ENCODE measurements around the gene ITPA.
"Not testable (repeated sequence)": the region's sequence is repeated elsewhere in the genome, so short reads cannot be mapped to it uniquely, and the experiment has no call there.

The ITPA gene

DNA sequence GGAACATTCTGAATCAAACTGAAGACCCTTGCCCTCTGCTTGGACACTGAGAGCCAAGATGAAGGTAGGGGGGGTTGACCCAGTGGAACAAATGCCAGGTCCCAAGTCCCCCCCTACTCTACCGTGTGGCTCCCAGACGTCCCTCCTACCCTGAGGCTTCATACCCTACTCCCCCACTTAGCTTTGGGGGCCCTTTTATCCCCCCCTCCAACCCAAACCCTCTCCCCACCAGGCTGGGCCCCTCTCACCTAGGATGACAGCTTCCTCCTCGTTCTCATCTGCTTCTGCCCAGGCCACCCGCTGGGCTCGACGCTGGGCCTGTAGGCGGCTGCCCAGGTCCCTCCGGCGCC, 6.4 kb upstream of the ITPA start:
- no peak for DNase-seq

DNA sequence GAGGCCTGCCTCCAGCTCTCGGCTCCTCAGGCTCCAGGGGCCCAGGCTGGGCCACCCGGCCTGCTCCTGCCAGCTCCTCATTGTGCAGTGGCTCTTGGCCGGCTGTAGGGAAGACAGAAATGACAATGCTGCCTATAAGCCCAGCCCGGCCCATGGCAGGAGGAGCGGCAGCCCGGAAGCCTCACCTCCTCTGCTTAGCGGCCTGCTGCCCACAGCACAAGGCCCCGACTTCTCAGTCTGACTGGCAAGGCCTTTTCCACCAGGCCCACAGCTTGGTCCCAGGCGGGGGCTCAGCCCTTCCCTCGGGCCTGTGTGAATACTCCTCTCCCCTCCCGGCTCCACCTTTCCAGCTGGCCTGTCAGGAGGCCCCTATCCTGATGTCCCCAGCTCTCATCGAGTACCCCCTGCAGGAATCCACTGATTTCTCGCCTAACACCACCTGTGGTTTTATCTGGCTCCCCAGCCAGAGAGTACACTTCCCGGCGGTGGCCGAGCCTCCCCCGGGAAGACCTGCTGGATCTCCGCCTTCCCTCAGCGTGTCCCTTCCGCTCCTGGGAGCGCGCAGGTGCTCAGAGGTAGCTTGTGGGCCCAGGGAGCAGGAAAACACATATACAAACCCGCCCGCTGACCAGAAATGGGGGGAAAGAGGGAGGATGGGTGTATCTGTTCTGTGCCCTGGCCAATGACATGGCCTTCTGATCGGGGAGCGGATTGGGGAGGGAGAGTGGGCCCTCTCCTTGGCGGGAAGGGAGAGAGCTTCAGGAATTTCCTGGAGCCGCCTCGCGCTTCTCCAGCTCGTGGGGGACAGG, 5.8 kb upstream of the ITPA start:
- peak in 1 of 2 experiments; percentile 21 for DNase-seq

DNA sequence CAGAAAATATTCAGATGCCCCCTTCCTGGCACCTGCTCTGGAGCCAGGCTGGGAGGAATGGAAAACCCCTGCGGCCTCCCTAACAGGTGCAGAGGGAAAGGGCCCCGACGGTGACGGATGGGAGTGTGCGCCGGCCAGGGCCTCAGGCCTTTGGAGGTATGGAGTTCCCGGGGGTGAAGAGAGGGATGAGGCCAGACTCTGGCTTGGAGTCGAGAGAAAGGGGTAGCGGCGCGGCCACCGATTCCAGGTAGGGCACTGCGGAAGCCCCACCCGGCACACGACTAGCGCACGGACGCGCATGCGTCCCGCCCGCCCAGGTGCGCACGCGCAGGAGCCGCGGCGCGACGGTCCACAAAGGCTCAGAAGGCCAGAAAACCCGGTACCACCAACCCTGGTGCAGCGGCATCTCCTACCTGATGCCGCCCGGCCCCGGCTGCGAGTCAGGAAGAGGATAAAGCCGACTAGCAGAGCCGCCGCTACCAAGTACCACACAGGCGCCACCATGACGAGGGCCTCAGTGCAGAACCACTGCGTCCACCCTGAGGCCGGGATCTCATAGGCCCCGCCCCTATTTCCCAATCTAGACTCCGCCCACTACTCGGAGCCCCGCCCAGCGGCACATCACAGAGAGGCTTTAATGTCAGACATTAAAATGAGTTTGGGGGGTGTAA, 5.0 kb upstream of the ITPA start, which contains the start of gene DDRGK1:
Gene DDRGK1 (minus strand): TSS at position 559 of the 671 bp plus-strand sequence. CDS start 55 bp downstream, at position 504.
- DNase-seq: peak; percentile 86 to 90

DNA sequence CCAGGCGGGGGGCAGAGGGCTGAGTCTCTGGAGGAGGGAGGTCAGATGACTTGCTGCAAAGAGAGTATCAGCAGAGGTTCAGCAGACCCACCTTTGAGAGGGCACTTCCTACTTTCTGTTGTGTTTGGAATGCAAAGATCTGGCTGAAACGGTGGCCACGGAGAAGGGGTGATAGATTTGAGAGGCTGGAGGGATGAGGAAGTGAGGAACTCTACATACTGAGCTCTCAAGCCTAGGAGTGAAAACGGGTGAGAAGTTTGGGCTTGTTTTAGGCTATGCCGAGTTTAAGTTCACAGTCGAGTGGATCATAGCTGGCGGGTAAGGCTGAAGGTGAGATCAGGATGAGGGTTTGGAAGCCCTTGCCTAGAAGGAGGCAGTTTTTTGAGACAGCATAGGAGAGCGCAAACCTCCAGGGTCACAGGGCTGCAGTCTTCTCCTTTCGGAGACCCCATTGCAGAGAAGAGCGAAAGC, 477 bp upstream of the ITPA start:
- no peak for DNase-seq

DNA sequence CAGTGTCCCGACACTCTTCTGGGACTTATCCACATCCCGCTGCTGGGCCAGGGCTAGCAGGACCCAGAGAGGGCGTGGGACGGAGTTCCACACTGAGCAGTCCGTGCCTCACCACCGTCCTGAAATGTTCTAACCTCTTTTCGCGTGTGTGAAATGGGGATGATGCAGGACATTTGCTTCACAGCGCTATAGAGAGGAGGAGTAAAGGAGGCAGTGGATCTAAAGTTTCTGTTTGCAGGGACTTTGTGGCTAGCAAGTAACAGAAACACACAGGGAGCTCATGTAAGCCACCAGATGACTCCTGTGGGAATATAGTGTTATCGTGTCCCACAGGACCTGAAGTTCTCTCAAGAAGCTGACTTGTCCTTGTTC, 634 bp downstream of the ITPA start:
- no peak for DNase-seq

DNA sequence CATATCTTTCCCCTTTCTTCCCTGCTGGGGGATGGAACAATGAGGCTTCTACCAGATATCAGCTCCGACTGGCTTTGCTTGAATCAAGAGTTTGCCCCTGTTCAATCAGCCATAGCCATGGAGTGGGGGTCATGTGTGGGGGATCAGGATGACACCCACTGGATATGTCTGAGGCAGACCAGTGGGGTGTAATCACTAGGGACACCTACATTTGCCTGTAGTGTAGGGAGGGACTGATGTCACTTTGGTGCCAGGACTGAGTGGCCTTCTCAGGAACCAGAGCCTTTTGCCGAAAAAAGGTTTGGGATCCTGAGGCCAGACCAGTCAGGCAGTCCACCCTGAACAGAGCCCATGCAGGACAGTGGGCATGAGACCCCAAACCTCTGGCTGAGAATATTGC, 1.0 kb downstream of the ITPA start:
- no peak for DNase-seq

DNA sequence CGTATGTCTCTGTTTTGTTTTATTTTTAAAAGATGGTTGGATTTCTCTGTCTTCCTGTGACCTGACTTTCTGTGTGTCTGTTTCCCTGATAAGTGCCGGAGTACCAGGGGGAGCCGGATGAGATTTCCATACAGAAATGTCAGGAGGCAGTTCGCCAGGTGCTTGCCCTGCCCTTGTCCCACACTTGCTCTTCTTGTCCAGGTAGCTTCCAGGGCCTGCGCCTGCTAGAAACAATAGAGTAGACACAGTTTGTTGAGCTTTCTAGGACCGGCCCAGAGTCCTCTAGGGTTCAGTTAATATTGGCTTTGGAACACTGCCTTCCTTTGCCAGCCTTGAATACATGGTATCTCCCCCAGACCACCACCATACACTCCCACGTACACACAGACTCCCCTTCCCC, 3.9 kb downstream of the ITPA start:
- DNase-seq: no peak

DNA sequence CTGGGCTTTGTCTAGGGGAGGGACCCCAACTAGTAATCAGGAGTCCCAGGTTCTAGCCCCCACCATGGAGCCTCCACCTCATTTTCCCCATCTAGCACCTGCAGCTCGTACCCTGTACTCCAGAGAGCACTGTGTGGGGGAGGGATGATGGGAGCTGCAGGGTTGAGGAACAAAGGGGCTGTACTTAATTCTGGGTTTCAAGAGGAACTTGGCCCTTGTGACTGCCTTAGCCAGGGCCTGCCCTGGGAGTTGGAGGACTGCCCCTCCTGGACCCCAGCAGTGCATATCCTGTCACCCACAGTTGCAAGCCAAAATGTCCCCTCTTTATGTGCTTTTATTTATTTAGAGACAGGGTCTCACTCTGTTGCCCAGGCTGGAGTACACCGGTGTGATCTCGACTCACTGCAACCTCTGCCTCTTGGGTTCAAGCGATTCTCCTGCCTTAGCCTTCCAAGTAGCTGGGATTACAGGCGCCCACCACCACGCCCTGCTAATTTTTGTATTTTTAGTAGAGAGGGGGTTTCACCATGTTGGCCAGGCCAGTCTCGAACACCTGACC, 6.1 kb downstream of the ITPA start:
- DNase-seq: not testable (repeated sequence)

DNA sequence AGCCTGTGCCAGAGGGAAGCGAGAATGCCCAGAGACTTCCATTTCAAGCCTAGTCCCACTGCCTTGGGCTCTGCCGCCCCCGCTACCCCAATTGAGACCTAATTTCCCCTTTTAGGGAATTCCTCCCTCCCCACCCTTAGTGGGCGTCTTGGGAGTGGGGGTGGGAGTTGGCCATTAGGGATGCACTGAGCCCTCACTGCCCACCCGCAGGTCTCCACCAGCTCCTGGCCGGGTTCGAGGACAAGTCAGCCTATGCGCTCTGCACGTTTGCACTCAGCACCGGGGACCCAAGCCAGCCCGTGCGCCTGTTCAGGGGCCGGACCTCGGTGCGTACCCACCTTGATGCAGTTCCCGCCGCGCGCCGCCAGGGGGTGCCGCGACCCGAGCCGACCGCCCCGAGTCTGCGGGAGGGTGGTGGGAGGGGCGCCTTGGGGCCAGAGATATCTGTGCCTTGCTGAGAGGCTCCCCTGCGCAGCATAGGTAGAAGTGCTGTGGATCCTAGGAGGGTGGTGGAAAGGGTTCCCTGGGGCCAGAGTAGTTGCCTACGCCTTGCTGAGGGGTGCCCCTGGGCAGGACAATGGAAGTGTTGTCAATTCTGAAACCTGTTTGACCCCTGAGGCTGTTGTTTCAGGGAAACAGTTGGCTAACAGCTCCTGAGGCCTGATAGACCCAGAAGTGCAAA, 9.2 kb downstream of the ITPA start:
- peak in 1 of 2 experiments; percentile 14 for DNase-seq

DNA sequence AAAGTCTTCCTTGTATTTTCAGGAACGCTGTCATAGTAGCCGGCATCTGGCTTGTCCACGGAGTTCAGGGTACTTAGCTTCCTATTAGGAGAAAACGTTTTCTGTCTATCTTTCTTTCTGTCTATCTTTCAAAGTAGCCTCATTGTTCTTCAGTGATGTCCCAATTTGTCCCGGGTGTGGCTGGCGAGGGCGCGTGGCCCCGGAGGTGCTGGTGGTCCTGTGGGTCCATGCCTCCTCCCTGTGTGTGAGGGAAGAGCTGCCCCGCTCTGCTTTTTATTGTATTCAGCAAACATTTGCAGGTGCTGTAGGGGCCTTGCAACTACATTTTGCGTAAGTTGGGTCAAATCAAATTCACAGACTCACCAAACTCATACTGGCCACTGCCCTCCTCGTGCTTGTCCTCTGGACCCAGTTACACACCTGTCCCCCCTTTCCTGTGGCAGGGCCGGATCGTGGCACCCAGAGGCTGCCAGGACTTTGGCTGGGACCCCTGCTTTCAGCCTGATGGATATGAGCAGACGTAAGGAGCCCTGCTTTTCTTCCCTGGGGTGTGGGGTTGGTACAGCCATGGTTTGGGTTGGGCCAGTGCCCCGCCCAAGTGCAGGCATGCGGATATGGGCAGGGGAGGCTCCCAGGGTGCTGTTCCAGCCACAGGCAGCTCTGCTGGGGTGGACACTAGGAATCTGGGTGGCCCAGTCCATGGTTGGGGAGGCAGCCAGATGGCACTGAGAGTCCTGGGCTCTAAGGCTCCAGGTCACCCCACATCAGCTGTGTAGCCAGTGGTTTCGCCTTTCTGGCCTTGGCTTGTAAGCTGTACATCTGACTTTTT, 12.3 kb downstream of the ITPA start:
- no peak for DNase-seq

DNA sequence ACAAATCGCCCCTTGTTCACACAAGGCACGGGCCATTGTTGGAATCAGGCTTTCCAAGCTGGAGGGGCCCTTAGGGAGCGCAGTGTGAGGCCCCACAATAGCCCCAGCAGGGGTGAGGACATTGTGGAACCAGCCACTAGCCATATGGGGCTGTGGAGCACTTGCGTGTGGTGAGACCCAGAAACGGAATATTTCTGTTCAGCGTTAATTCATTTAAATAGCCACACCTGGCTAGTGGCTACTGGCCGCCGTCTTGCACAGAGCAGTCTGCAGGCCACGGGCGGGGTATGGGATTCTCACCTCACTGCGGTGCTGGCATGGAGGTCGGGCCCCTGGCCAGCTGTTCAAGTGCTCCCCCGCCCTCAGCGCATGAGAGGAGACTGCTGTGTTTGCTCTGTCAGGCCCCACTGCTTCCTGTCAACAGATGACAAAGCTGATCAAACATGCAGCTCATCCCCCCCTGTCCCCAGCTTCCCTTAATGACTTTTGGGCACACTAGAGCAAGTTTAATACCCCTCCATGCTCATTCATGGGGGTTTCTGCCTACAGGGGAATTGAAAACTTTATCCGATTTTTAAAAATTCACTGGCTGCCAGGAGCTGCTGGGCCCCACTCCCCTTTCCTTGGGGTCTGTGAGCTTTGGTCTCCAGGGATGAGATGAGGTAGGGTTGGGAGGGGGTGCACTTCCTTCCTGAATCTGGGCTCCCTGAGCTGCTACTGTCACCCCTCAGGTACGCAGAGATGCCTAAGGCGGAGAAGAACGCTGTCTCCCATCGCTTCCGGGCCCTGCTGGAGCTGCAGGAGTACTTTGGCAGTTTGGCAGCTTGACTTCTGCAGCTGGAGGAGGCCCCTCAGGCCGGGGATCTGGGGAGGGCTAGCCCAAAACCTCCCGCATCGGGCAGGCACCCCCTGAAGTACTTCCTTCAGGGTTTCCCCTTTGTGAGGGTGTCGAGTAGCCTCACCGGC, 13.6 kb downstream of the ITPA start:
- no peak for DNase-seq

DNA sequence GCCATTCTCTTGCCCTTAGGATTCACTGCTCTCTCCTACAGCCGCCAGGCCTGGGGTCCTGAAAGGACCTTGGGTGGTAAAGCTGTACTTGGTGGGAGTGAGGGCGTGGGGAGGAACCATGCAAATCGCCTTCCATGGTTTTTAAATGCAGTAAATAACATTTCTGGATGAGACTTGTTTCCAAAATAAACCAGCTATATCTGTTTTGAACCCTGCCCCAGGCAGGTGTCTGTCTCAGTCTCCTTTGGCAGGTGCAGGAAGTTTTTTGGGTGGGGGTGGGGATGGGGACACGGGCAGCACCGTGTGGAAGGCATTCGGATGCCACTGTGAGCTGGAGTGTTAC, 14.3 kb downstream of the ITPA start:
- DNase-seq: no peak

DNA sequence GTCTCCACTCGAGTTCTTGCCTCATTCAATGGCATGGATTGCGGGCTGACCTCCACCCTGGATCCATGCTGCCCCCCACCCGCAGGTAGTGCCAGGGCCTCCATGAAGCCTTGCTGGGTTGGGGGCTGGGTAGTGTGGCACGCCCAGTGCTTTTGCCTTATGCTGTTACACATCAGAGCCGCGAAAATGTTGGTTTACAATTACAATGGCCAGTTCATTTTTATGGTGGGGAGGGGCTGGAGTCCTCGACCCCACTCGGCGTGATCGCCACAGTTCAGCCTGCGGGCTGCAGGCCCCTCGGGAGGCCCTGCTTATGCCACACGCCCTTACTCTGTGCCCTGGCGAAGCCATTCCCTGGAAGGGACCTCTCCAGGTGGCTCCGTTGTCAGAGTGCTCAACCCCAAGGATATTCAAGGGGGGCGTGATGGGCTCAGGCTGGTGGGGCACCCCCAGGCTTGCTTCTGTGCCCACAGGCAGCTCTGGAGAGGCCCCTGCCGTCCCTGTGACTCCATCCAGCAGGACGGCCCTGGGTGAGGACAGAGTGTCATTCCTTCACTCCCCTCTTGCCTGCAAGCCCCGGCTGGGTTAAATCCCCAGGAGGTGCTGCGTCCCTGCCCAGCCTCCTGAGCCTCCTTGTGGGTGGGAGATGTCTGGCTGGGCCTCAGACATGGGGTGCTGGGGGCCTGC, 14.8 kb downstream of the ITPA start:
- no peak for DNase-seq

DNA sequence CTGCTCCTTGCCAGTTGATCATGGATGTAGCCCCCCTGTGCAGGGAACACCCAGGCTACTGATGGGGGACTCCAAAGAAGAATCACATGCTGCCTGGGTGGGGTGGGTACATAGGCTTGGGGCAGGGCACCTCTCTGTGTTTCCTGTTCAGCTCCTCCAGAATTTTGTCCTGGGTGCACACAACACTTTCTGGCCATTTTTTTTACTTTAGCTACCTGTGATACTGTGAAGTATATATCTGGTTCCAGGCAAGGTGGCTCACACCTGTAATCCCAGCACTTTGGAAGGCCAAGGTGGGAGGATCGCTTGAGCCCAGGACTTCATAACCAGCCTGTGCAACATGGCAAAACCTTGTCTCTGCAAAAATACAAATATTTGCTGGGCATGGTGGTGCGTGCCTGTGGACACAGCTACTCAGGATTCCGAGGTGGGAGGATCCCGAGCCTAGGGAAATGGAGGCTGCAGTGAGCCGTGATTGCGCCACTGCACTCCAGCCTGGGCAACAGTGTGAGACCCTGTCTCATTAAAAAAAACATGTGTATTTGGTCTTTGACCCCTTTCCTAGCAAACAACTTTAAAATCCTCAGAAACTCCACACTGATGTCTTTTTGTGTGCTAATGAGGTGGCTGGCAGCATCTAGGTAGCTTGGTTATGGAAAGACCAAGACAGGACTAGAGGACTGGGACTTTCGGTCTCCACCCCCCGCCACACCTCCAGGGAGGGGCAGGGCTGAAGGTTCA, 15.6 kb downstream of the ITPA start:
- no peak for DNase-seq

DNA sequence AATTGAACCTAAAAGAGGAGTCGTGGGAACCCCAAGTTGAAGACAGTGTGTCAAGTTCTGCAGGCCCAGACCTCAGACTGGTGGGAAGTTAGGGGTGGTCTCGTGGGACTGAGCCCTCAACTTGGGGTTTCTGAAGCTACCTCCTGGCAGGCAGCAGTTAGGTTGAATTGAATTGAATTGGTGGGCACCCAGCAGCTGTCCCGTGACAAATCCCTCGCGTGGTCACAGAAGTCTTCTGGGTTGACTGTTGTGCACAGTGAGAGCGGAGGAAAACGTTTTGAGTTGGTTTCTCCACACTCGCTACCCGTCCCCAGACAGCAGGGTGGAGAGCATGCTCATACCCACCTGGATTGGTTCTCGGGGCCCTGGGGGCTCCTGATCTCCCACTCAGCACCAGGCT, 16.8 kb downstream of the ITPA start:
- DNase-seq: no peak

DNA sequence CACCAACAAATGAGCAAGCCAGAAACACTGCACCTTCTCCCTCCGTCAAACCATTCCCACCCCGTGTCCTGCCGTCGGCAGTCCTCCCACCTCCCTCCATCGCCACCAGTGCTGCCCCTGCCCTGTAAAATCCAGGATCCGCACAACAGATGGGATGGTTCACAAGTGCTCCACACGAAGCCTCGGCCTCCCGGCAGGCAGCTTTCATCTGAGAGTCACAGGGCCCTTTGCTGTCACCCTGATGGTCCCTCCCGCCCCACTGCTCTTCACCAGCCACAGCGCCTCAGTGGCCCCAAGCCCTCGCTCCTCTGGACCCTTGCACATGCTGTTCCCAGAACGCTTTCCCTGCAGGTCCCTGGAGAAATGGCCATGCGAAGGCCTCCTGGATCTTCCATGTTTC, 17.6 kb downstream of the ITPA start:
- DNase-seq: no peak

DNA sequence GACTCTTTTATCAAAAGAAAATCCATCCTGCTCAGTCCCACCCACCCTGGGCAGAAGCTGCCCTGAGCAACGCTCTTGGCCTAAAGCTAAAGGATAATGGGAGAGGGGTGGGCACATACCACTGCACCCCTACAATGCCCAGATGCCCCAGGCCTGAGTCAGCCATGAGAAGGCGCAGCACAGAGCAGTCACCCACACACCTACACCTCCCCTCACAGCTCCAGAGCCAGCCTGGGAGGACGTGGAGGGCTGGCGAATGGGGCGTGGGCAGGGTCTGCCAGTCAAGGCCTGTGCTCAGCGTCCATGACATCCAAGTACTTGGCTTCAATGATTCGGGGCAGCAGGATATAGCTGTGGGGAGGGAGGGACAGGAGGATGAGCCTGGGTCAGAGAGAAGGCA, 18.2 kb downstream of the ITPA start:
- no peak for DNase-seq

DNA sequence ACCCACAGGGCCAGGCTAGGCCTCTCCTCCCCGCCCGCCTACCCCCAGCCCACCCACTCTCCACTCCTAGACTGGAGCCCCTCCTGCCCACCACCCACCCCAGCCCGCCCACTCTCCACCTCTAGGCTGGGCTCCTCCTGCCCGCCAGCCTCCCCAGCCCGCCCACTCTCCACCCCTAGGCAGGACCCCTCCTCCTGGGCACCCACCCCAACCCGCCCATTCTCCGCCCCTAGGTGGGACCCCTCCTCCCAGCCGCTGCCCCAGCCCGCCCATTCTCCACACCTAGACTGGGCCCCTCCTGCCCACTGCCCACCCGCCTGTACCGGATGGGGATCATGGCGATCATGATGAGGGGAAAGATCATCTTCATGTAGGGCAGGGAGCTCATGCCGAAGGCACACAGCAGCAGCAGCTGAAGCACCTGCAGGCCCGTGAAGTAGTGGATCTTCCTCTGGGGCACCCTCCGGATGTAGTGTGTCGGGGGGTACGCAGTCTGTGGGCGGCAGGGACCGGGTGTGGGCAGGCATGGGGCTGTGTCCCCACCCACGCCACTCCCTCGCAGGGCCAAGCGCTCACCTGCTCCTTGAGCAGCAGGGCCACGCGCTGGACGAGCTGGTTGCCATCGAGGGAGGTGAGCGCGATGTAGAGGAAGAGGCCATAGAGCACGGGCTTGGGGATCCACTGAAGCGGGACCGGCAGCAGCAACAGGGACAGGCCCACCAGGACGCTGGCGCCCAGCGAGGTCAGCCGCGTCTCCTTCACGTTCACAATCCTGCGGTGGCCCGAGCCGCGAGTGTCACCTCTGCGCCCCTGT, 18.8 kb downstream of the ITPA start:
- DNase-seq: no peak

DNA sequence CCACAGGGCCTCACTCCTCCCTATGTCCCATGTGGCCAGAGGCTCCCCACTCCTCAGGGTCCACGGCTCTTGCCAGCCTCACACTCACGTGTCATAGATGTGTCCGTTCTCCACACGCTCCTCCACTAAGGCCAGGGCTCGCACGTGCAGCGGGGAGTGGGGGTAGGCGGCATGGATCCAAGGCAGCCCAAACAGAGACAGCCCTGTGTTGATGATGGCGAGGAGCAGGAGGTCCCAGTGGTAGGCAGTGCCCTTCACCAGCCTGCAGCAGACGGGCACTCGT, 19.4 kb downstream of the ITPA start:
- no peak for DNase-seq

DNA sequence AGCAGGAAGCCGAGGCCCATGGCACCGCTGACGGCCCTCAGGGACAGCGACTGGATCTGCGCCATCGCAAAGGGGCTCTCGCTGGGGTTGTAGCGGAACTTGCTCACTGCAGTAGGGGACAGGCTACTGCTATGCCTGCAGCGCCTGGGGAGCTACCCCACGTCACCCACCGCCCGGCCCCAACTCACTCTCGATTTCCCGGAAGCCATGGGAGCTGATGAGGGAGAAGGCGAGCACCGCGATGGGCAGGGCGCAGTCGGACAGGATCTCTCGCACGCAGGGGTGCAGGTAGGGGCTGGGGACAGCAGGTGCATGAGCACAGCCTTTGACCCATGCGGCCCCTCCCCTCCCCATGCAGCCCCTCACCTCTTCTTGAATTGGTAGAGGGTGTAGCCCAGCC, 19.9 kb downstream of the ITPA start:
- no peak for DNase-seq

Measured in NCI-H446 (cell line).